Activated naive CD8-positive, alpha-beta T cell treated with anti-CD3 and anti-CD28 coated beads, Interleukin-2, amount 50 U/mL, for 16 hours (primary cell): ENCODE data around the gene PLEKHA7.
"Not testable (repeated sequence)": the region's sequence is repeated elsewhere in the genome, so short reads cannot be mapped to it uniquely, and the experiment has no call there.

Source experiments
- DNase-seq: peaks from one replicate; pipeline ENCODE4 v3.0.0-alpha.2; 2020; ENCODE audit warnings: low read depth, low spot score

Gene PLEKHA7

GRCh38 chr11:16979703-16980622 is 34.3 kb downstream of the PLEKHA7 start:
- DNase-seq = no peak

- no peak for DNase-seq
Observed at GRCh38 chr11:16977994-16978315, 36.3 kb downstream of the PLEKHA7 start.

GRCh38 chr11:16977136-16977993 is 36.8 kb downstream of the PLEKHA7 start:
- DNase-seq = no peak

DNA sequence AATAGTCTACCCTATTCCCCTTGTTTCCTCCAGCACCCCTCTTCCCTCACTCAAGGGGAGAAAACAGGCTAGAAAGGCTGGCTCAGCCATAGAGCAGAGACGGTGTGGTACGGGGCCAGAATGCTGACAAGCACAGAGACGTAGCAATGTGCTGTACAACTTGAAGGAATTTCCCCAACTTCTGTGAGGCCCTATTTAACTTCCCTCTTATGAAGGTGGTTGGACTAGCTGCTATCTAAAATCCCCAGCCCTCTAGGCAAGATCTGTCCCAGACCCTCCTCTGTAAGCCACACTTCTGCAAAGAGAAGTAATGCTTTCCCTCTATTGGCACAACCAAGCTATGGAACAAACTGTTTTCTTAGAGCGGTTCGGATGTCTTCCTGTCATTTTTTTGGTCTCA is 37.8 kb downstream of the PLEKHA7 start:
- DNase-seq = no peak

GRCh38 chr11:16975906-16976305 is 38.3 kb downstream of the PLEKHA7 start:
- no peak for DNase-seq

DNA sequence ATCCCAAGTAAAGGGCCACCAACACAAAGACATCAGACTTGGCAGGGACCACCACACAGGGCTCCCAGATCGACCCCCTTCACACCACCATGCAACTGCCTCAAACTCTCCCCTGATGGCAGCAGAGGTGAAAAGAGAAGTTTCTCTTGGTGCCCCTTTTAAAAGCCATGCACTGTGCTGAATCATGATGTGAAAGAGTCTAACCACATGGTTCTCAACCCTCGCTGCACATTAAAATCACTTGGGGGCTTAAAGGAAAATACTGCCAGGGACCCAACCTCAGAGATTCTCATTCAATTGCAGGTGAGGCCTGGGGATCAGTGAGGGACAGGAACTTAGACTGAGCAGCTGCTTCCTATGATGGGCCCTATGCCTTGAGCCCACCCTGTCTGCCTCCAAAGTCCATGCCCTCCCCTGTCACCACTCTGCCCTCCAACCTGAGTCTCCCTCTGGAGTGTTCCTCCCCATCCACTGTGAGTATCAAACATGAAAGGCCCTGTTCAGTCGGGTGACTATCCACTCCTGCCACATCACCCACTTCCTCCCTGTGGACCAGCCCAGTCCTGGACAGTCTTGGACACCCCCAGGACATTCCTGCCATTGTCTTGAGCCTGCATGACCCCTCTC is 40.8 kb downstream of the PLEKHA7 start:
- no peak for DNase-seq

DNA sequence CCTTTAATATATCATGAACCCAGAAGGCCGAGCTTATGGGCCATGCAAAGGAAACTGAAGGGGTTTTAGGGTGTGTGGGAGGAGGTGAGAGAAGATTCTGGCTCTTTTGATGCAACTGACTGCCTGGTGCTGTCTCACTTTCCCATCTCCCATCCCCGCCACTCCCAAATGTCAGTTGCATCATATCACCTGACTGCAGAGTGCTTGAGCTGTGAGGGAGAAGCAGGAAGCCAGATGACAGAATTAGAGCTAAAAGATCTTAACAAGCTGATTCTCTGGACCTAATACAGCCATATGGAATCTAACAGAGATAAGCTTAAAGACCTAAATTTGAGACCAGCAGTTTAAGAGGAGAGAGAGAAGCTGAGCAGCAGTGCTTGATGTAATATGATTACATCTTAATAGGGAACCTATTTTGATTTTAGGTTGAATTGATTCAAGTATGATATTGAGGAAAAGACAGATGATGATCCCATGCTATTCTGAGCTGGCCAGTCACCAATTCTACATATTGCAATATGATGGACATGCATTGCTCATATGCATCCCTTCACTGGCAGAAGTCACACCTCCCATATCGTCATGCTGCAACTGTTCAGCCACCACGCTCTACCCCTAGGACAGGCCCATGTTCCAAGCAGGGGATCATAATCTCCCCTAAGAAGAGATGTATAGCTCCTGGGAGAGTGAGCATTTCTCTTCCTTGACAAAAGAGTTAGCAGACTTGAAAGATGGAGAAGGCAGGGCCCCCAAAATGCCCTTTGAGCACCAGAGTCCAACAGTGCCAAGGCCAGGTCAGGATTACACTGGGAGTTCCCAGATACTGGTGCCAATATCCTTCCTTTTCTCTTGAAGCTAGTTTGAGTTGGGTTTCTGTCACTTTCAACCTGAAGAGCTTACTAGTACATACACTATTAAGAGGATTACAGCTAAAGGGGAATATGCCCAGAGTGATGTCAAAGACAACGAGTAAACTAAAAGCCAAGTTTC is 44.9 kb downstream of the PLEKHA7 start:
- no peak for DNase-seq

- DNase-seq = no peak
Observed at GRCh38 chr11:16968196-16968595, 46.0 kb downstream of the PLEKHA7 start.

DNA sequence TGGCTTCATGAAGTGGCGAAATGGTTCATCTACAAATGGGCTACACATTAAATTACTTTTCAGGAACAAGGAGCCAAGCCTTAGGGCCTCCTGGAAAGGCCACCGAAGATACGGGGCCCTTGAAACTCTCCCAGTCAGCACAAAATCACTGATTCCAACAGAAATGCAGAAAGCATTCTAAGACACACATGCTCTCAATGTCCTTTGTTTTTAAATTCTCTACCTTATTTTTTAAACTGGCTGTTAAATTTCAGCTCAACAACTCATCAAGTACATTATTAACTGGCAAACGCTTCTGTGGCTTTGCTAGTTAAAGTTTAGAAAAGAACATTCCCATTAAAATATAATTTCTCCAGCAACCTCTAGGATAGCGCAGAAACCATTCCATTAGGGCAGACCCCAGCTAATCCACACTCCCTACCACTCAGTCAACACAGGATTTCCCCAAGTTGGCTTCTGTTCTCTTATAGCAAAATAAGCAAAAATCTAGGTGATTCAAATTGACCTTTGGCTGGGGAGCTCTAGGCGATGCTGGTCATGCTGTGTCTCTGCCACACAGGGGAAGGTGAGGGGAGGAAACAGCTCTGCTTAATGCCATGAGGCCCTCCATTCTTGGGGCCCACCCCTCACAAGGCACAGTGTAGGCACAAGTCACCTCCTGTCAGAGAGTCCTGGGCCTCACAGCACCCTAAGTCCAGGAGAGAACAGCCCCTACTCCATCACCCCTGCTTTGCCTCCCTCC is 47.1 kb downstream of the PLEKHA7 start:
- no peak for DNase-seq

GRCh38 chr11:16964501-16964900 is 49.7 kb downstream of the PLEKHA7 start:
- DNase-seq = no peak

- DNase-seq = no peak
Observed at GRCh38 chr11:16963316-16963876, 50.8 kb downstream of the PLEKHA7 start.

DNA sequence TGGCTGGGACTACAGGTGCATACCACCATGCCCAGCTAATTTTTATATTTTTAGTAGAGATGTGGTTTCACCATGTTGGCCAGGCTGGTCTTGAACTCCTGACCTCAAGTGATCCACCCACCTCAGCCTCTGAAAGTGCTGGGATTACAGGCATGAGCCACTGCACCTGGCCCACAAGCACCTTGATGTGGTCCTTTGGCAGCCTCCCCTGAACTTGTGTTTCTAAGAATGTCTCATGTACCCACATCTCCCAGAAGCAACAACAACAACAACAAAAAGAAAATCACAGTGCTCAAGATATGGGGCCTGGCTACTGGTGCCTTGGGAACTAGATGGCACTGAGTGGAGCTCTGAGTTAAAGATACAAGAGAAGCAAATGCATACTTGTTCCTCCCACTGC is 51.6 kb downstream of the PLEKHA7 start:
- not testable (repeated sequence) for DNase-seq

DNA sequence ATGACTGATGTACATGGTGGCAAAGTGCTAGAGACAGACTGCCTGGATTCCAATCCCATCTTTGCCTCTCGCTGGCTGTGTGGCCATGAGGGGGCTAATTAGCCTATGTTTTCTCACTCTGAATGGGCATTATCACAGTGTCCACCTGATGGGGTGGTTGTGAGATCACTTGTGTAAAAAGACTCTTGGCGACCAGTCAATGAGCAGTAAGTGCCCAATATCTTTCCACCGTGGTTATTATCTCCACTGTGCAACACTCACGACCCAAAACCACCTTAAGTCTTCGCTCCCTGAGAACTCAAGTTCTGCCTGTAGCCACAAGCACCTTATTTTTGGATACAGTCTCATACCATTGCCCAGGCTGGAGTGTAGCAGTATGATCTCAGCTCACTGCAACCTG is 52.1 kb downstream of the PLEKHA7 start:
- DNase-seq = no peak

GRCh38 chr11:16960250-16960649 is 54.0 kb downstream of the PLEKHA7 start:
- DNase-seq = no peak

DNA sequence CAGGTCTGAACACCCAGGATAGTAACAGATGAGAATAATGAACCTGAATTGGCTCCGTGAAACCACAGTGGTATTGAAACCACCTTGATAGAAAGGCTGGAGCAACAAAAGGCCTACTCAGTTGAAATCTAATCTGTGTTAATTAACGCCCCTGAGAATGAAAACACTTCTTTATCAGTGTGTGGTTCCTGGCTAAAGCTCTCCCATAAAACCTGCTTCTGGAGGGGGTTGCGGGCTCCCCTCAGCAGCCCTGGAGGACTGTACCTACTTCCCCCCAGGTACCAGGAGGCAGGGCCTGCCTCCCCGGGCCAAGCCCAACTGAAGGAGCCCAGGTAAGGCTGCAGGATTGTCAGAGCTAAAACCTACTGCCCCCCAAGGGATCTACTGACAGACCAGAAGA is 54.6 kb downstream of the PLEKHA7 start:
- DNase-seq = no peak

GRCh38 chr11:16958833-16959232 is 55.4 kb downstream of the PLEKHA7 start:
- DNase-seq = no peak

GRCh38 chr11:16956538-16957153 is 57.6 kb downstream of the PLEKHA7 start:
- DNase-seq = no peak

GRCh38 chr11:16953663-16954062 is 60.6 kb downstream of the PLEKHA7 start:
- DNase-seq = no peak

DNA sequence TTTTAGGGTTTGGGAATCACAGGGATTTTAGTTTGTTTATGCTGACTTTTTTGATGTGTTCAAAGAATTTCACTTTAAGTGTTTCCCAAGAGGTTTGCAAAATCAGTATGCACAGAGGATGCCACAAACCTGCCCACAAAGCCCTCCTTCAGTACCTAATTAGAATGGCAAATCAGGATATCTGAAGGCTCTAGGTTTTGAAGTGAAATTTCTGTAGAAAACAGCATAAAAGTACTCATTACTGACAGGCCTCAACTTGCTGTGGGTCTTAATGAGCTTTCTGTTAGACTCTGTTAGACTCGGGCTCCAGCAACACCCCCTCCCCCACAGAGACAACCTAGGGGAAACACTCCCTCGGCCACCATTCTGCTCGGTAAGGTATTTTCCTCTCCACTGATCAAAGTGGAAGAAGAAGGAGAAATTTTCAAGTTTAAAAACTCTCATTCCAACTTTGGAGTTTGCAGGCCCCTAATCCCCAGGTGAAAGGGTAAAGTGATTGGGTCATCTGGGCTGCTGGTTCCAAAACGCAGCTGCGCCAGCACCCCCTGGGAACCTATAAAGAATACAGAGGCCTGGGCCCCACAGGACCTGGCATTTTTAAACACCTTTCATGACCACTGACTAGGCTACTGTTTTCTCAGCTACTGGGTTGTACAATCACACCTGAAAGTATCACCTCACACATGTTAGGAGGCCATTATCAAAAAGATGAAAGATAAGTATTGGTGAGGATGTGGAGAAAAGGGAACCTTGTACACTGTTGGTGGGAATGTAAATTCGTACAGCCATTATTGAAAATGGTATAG is 67.5 kb downstream of the PLEKHA7 start:
- no peak for DNase-seq
